Measurements from ENCODE around the gene ORC2.

DNA sequence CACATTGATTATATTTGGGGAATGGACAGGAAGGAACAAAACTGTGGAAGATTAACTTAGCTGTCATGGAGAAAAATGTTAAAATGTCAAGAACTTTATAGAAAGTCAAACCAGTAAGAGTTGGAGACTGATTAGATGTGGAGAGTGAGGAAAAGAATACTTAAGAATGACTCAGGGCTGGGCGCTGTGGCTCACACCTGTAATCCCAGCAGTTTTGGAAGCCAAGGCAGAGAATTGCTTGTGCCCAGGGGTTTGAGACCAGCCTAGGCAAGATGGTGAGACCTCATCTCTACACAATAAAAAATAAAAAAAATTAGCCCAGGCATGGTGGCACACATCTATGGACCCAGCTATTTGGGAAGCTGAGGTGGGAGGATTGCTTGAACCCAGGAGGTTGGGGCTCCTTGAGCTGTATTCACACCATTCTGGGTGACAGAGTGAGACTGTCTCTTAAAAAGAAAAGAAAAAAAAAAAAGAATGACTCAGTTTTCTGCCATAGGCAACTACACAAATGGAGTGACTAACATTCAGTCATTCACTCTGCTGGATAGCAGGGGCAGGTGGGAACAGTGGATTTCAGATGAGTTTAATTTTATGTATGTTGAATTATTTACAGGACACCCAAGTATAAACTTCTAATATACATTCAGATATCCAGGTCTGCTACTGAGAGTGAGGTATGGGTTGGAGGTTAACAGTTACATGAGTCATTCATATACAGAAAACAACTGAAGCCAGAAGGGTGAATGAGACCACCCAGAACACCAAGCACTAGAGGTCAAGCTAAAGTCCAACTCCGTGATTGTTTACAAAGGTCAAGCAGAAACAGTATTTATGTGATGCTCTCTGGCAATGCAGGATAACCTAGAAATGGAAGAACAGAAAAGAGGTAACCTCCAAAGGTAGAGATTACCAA lies 33.9 kb downstream of the ORC2 start:
- TF ChIP-seq, protein P1, sequence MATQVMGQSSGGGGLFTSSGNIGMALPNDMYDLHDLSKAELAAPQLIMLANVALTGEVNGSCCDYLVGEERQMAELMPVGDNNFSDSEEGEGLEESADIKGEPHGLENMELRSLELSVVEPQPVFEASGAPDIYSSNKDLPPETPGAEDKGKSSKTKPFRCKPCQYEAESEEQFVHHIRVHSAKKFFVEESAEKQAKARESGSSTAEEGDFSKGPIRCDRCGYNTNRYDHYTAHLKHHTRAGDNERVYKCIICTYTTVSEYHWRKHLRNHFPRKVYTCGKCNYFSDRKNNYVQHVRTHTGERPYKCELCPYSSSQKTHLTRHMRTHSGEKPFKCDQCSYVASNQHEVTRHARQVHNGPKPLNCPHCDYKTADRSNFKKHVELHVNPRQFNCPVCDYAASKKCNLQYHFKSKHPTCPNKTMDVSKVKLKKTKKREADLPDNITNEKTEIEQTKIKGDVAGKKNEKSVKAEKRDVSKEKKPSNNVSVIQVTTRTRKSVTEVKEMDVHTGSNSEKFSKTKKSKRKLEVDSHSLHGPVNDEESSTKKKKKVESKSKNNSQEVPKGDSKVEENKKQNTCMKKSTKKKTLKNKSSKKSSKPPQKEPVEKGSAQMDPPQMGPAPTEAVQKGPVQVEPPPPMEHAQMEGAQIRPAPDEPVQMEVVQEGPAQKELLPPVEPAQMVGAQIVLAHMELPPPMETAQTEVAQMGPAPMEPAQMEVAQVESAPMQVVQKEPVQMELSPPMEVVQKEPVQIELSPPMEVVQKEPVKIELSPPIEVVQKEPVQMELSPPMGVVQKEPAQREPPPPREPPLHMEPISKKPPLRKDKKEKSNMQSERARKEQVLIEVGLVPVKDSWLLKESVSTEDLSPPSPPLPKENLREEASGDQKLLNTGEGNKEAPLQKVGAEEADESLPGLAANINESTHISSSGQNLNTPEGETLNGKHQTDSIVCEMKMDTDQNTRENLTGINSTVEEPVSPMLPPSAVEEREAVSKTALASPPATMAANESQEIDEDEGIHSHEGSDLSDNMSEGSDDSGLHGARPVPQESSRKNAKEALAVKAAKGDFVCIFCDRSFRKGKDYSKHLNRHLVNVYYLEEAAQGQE (IDR thresholded peaks at IDR 0.05; ENCODE audit: low read depth), result no peak
- TF ChIP-seq ZBTB7A (IDR thresholded peaks at IDR 0.05; ENCODE audit: low read depth), result no peak
- TF ChIP-seq FOXM1 (IDR thresholded peaks at IDR 0.05; ENCODE audit: borderline replicate concordance, low read depth), result no peak
- TF ChIP-seq, protein P2, sequence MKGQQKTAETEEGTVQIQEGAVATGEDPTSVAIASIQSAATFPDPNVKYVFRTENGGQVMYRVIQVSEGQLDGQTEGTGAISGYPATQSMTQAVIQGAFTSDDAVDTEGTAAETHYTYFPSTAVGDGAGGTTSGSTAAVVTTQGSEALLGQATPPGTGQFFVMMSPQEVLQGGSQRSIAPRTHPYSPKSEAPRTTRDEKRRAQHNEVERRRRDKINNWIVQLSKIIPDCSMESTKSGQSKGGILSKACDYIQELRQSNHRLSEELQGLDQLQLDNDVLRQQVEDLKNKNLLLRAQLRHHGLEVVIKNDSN (IDR thresholded peaks at IDR 0.05), result no peak
- TF ChIP-seq CREB1 (IDR thresholded peaks at IDR 0.05; ENCODE audit: low read depth), result no peak
- TF ChIP-seq EP300 (IDR thresholded peaks at IDR 0.05; ENCODE audit: borderline replicate concordance), result no peak
- TF ChIP-seq YY1 (IDR thresholded peaks at IDR 0.05; ENCODE audit: low read depth), result no peak
